Measurements from ENCODE around the gene PWWP2B. TPM values are rescaled to one million over a fixed set of nuclear protein-coding genes. Genes with fewer than 3 reads are reported as not detected.
A peak's percentile ranks its signal among the peaks of the same experiment; 100 is the strongest.
"Not testable (repeated sequence)": the region's sequence is repeated elsewhere in the genome, so short reads cannot be mapped to it uniquely, and the experiment has no call there.

The PWWP2B gene
- total and polyA plus RNA-seq, 9 of the 15 experiments (the other 6 are each of a cell fraction or from before 2014, with no cell fraction given), result 0.07 to 9.2 (median 1.6) TPM; not detected in 1

DNA sequence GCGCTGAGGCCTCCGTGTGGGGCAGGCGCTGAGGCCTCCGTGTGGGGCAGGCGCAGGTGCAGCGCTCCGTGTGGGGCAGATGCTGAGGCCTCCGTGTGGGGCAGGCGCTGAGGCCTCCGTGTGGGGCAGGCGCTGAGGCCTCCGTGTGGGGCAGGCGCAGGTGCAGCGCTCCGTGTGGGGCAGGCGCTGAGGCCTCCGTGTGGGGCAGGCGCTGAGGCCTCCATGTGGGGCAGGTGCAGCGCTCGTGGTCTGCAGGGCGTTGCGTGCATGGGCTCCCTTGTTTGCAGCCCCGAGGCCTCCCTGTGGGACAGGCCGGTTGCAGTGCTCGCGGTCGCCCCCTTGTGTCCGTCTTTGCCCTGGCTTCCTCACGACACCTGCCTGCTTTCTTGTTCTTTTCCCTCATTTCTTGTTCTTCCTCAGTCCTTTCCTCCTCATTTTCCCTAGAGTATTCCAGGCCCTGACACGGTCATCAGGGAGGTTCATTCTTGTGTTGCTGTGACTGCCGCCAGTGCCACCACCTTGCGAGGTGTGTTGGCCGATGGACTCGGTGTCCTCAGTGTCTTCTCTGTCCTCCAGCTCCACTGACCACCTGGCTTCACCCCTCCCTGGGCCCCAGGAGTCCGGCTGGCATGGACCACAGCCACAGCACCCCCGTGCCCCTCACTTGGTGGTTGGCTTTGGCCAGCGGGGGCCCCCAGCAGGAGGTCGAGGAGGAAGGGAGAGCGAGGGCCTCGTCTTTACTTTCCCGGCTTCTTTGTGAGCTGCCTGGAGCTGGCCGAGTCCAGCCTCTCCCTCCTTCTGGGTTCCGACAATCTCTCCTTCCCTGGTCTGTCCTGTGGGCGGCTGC lies 44.3 kb upstream of the PWWP2B start (continued):
- TF ChIP-seq REST (IDR thresholded peaks at IDR 0.05; ENCODE audit: borderline replicate concordance), result peak; percentile 58
- TF ChIP-seq REST (CRISPR knock-in tag; IDR thresholded peaks at IDR 0.05; ENCODE audit: low read depth), result not testable (repeated sequence)

Data from K562 (cell line).